Gastrocnemius medialis (tissue), 4 donors: ENCODE measurements around the gene SCARF2.

Experiments
- CTCF ChIP-seq, 5 experiments: fragments of 450-650 bp in 3 of 5; fragments of 200-600 bp in 2 of 5; sonication (generic) in 2 of 5; IDR thresholded peaks in 4 of 5; conservative IDR thresholded peaks in 1 of 5; 1 replicate in 4 of 5; 2 replicates in 1 of 5; pipeline ENCODE4 v1.5.1; 2016 to 2019; ENCODE audit warnings: antibody characterized with exemption in 5 of 5, mild to moderate bottlenecking in 3 of 5, moderate library complexity in 3 of 5
- POLR2A ChIP-seq, 2 donors: fragments of 450-650 bp; IDR thresholded peaks; one replicate each; pipeline ENCODE4 v1.6.1; 2017; ENCODE audit warnings: antibody characterized with exemption in 2 of 2, mild to moderate bottlenecking in 2 of 2, moderate library complexity in 2 of 2

- no peak for TF ChIP-seq POLR2A (IDR thresholded peaks at IDR 0.05)
- no peak for TF ChIP-seq CTCF (IDR thresholded peaks at IDR 0.05 in 4 of 5, conservative IDR thresholded peaks at IDR 0.05 in 1 of 5)
Observed at GRCh38 chr22:20380486-20380885, 57.1 kb downstream of the SCARF2 start.
